ENCODE data around the gene BRI3BP.
A peak's percentile ranks its signal among the peaks of the same experiment; 100 is the strongest.
"Not testable (repeated sequence)": the region's sequence is repeated elsewhere in the genome, so short reads cannot be mapped to it uniquely, and the experiment has no call there.

BRI3BP gene

GRCh38 chr12:125074294-125074693 is 80.8 kb downstream of the BRI3BP start:
- H2BK120ac ChIP-seq (ENCODE audit: low read depth, low read length); H3K9me3 ChIP-seq (ENCODE audit: control insufficient read depth, low read length); H3K27me3 ChIP-seq (ENCODE audit: control insufficient read depth in 1 of 2, insufficient read depth in 1 of 2, low read length in 2 of 2); H3K14ac ChIP-seq (ENCODE audit: low read length in 2 of 2); H3K23ac ChIP-seq (ENCODE audit: low read length in 2 of 2); H3K27ac ChIP-seq (ENCODE audit: low read length, poor library complexity, severe bottlenecking); H3K4me3 ChIP-seq (ENCODE audit: insufficient read depth in 1 of 2, low read depth in 1 of 2, low read length in 2 of 2); H2BK5ac ChIP-seq (ENCODE audit: low read depth, low read length, poor library complexity, severe bottlenecking); H2BK15ac ChIP-seq (ENCODE audit: low read depth, poor library complexity, severe bottlenecking); H4K8ac ChIP-seq (ENCODE audit: low read length); H3K18ac ChIP-seq (ENCODE audit: low read depth in 1 of 2, low read length in 2 of 2); H3K4ac ChIP-seq (ENCODE audit: low read depth in 1 of 2, low read length in 2 of 2); H2AFZ ChIP-seq (ENCODE audit: low read depth, low read length); H3K9ac ChIP-seq (ENCODE audit: low read length); H3K4me1 ChIP-seq (ENCODE audit: control insufficient read depth, insufficient read depth, low read depth, low read length); H4K91ac ChIP-seq (ENCODE audit: low read length); H2AK5ac ChIP-seq (ENCODE audit: low read length, severe bottlenecking); H2BK12ac ChIP-seq (ENCODE audit: low read length in 2 of 2); DNase-seq; H3K4me2 ChIP-seq (ENCODE audit: low read length, poor library complexity, severe bottlenecking): not testable (repeated sequence)
- peaks cover 33% of the 10 kb centered on the region for H3K79me1 ChIP-seq (replicated peaks; ENCODE audit: low read length, poor library complexity, severe bottlenecking)
- H3K36me3 ChIP-seq (ENCODE audit: control insufficient read depth in 1 of 2, insufficient read depth in 2 of 2, low read depth in 1 of 2, low read length in 2 of 2): peaks cover 16 to 41% of the 10 kb centered on the region in 2 experiments
- 91% methylated on average over 1 of the region's 2 CpGs for WGBS

GRCh38 chr12:125076103-125076502 is 82.7 kb downstream of the BRI3BP start:
- DNase-seq: no peak
- 97% methylated on average over 6 of the region's 6 CpGs for WGBS
- H2BK15ac ChIP-seq (ENCODE audit: low read depth, poor library complexity, severe bottlenecking): no peak overlapping the region

DNA sequence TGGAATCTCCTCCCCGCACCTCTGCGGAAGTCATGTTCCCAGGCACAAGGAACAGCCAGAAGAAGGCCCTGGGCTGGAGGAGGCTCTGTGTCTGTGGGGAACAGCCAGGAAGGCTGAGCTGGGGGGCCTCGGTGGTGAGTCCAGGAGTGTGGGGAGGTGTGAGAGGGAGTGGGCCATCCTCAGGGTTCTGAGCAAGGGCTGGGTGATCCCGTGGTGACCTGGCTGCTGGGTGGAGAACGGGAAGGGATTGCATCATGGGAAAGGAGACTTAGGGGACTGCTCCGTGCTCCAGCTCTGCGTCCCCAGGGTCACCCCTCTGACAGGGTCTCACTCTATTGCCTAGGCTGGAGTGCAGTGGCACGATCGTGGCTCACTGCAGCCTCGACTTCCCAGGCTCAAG is 85.6 kb downstream of the BRI3BP start:
- H2BK120ac ChIP-seq (ENCODE audit: low read depth, low read length): no peak overlapping the region
- WGBS: 96% methylated on average over 10 of the region's 10 CpGs

More at GRCh38 chr12:125076103-125076502, 82.7 kb downstream of the BRI3BP start:
- Histone ChIP-seq H3K23ac (ENCODE audit: low read length in 2 of 2) (no peak overlapping the region), H3K4me2 (ENCODE audit: low read length, poor library complexity, severe bottlenecking) (no peak overlapping the region), H2AFZ (ENCODE audit: low read depth, low read length) (no peak overlapping the region), H4K91ac (ENCODE audit: low read length) (no peak overlapping the region), H2BK5ac (ENCODE audit: low read depth, low read length, poor library complexity, severe bottlenecking) (no peak overlapping the region), H3K14ac (ENCODE audit: low read length in 2 of 2) (no peak overlapping the region), H3K4me3 (ENCODE audit: insufficient read depth in 1 of 2, low read depth in 1 of 2, low read length in 2 of 2) (no peak overlapping the region), H3K18ac (ENCODE audit: low read depth in 1 of 2, low read length in 2 of 2) (no peak overlapping the region), H3K9me3 (ENCODE audit: control insufficient read depth, low read length) (no peaks in the 10 kb centered on the region), H3K4me1 (ENCODE audit: control insufficient read depth, insufficient read depth, low read depth, low read length) (peaks cover 5% of the 10 kb centered on the region), H3K27me3 (ENCODE audit: control insufficient read depth in 1 of 2, insufficient read depth in 1 of 2, low read length in 2 of 2) (no peaks in the 10 kb centered on the region), H2AK5ac (ENCODE audit: low read length, severe bottlenecking) (no peak overlapping the region), H3K4ac (ENCODE audit: low read depth in 1 of 2, low read length in 2 of 2) (no peak overlapping the region), H4K8ac (ENCODE audit: low read length) (no peak overlapping the region), H3K79me1 (replicated peaks; ENCODE audit: low read length, poor library complexity, severe bottlenecking) (peaks cover 17% of the 10 kb centered on the region), H3K9ac (ENCODE audit: low read length) (no peak overlapping the region), H2BK12ac (ENCODE audit: low read length in 2 of 2) (no peak overlapping the region), H2BK120ac (ENCODE audit: low read depth, low read length) (no peak overlapping the region), H3K36me3 (ENCODE audit: control insufficient read depth in 1 of 2, insufficient read depth in 2 of 2, low read depth in 1 of 2, low read length in 2 of 2) (peaks cover 17 to 33% of the 10 kb centered on the region in 2 experiments), H3K27ac (ENCODE audit: low read length, poor library complexity, severe bottlenecking) (no peak overlapping the region)

DNA sequence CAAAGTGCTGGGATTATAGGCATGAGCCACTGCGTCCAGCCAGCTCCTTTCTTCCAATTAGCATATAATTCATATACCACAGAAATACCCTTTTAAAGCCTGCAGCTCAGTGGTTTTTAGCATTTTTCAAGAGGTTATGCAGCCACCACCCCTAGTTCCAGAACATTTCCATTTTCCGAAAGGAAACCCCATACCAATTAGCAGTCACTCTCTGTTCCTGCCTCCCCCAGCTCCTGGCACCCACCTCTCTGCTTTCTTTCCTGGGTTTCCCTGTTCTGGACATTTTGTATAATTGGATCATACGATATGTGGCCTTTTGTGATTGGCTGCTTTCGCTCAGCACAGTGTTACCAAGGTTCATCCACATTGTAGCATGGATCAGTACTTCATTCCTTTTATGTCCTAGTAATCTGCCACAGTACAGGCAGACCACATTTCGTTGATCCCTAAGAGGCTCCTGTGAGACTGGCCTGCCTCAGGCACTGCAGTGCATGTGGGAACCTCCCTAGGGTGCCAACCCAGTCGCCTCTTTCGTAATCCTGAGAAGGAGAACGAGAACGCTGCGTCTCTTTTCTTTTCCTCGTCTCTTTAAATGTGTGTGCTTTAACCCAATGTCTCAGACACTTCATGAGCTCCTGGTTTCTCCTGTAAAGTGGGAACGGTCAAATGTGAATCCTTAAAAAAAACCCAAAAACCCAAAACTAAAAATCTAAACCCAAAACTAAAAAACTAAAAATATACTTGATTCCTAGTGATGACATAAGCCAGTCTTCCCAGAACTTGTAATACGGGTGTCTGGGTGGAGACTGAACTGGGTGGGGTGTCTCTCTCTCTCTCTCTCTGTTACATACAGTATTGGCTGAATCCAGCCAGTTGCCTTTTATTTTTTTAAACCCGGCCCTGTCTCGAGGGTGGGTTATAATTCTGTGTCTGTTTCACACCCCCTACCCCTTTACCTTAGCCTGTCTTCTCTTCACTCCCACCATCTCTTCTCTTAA is 86.5 kb downstream of the BRI3BP start:
- WGBS: 96% methylated on average over 15 of the region's 15 CpGs
- H2BK15ac ChIP-seq (ENCODE audit: low read depth, poor library complexity, severe bottlenecking): no peak overlapping the region
- peaks cover 28 to 38% of the 10 kb centered on the region in 2 experiments for H3K36me3 ChIP-seq (ENCODE audit: control insufficient read depth in 1 of 2, insufficient read depth in 2 of 2, low read depth in 1 of 2, low read length in 2 of 2)
- no peak overlapping the region for H2BK120ac ChIP-seq (ENCODE audit: low read depth, low read length)
- no peak overlapping the region for H3K4ac ChIP-seq (ENCODE audit: low read depth in 1 of 2, low read length in 2 of 2)
- H3K27ac ChIP-seq (ENCODE audit: low read length, poor library complexity, severe bottlenecking): no peak overlapping the region
- no peaks in the 10 kb centered on the region for H3K9me3 ChIP-seq (ENCODE audit: control insufficient read depth, low read length)
- no peak overlapping the region for H2BK5ac ChIP-seq (ENCODE audit: low read depth, low read length, poor library complexity, severe bottlenecking)
- peak overlapping the region in 1 of 2 experiments; percentile 54 for H3K4me3 ChIP-seq (ENCODE audit: insufficient read depth in 1 of 2, low read depth in 1 of 2, low read length in 2 of 2)
- H3K4me2 ChIP-seq (ENCODE audit: low read length, poor library complexity, severe bottlenecking): no peak overlapping the region
- H4K8ac ChIP-seq (ENCODE audit: low read length): no peak overlapping the region
- no peaks in the 10 kb centered on the region for H3K27me3 ChIP-seq (ENCODE audit: control insufficient read depth in 1 of 2, insufficient read depth in 1 of 2, low read length in 2 of 2)
- no peak overlapping the region for H4K91ac ChIP-seq (ENCODE audit: low read length)
- no peak overlapping the region for H3K14ac ChIP-seq (ENCODE audit: low read length in 2 of 2)
- peaks cover 3% of the 10 kb centered on the region for H3K79me1 ChIP-seq (replicated peaks; ENCODE audit: low read length, poor library complexity, severe bottlenecking)
- H3K18ac ChIP-seq (ENCODE audit: low read depth in 1 of 2, low read length in 2 of 2): no peak overlapping the region
- no peak for DNase-seq
- H3K4me1 ChIP-seq (ENCODE audit: control insufficient read depth, insufficient read depth, low read depth, low read length): peaks cover 9% of the 10 kb centered on the region
- no peak overlapping the region for H2BK12ac ChIP-seq (ENCODE audit: low read length in 2 of 2)
- H2AK5ac ChIP-seq (ENCODE audit: low read length, severe bottlenecking): no peak overlapping the region
- H3K9ac ChIP-seq (ENCODE audit: low read length): peak overlapping the region; percentile 84
- H2AFZ ChIP-seq (ENCODE audit: low read depth, low read length): no peak overlapping the region
- H3K23ac ChIP-seq (ENCODE audit: low read length in 2 of 2): no peak overlapping the region

More for the DNA sequence above, 85.6 kb downstream of the BRI3BP start:
- no peak overlapping the region for H2AK5ac ChIP-seq (ENCODE audit: low read length, severe bottlenecking)
- no peaks in the 10 kb centered on the region for H3K27me3 ChIP-seq (ENCODE audit: control insufficient read depth in 1 of 2, insufficient read depth in 1 of 2, low read length in 2 of 2)
- H3K23ac ChIP-seq (ENCODE audit: low read length in 2 of 2): no peak overlapping the region
- H3K14ac ChIP-seq (ENCODE audit: low read length in 2 of 2): no peak overlapping the region
- peaks cover 4% of the 10 kb centered on the region for H3K79me1 ChIP-seq (replicated peaks; ENCODE audit: low read length, poor library complexity, severe bottlenecking)
- no peak overlapping the region for H3K18ac ChIP-seq (ENCODE audit: low read depth in 1 of 2, low read length in 2 of 2)
- no peak overlapping the region for H2AFZ ChIP-seq (ENCODE audit: low read depth, low read length)
- H2BK5ac ChIP-seq (ENCODE audit: low read depth, low read length, poor library complexity, severe bottlenecking): no peak overlapping the region
- H3K4ac ChIP-seq (ENCODE audit: low read depth in 1 of 2, low read length in 2 of 2): no peak overlapping the region
- DNase-seq: no peak
- no peaks in the 10 kb centered on the region for H3K9me3 ChIP-seq (ENCODE audit: control insufficient read depth, low read length)
- peaks cover 9% of the 10 kb centered on the region for H3K4me1 ChIP-seq (ENCODE audit: control insufficient read depth, insufficient read depth, low read depth, low read length)
- H3K36me3 ChIP-seq (ENCODE audit: control insufficient read depth in 1 of 2, insufficient read depth in 2 of 2, low read depth in 1 of 2, low read length in 2 of 2): peaks cover 28 to 34% of the 10 kb centered on the region in 2 experiments
- H4K91ac ChIP-seq (ENCODE audit: low read length): peak overlapping the region; percentile 32
- no peak overlapping the region for H2BK12ac ChIP-seq (ENCODE audit: low read length in 2 of 2)
- no peak overlapping the region for H3K9ac ChIP-seq (ENCODE audit: low read length)
- H4K8ac ChIP-seq (ENCODE audit: low read length): no peak overlapping the region
- H3K27ac ChIP-seq (ENCODE audit: low read length, poor library complexity, severe bottlenecking): no peak overlapping the region
- H3K4me3 ChIP-seq (ENCODE audit: insufficient read depth in 1 of 2, low read depth in 1 of 2, low read length in 2 of 2): no peak overlapping the region
- H2BK15ac ChIP-seq (ENCODE audit: low read depth, poor library complexity, severe bottlenecking): no peak overlapping the region
- H3K4me2 ChIP-seq (ENCODE audit: low read length, poor library complexity, severe bottlenecking): no peak overlapping the region
